H1 (cell line): ENCODE results near the gene SIX6. TPM values are rescaled to one million over a fixed set of nuclear protein-coding genes. Genes with fewer than 3 reads are reported as not detected.

ENCODE experiments used
- ASH2L ChIP-seq: fragments of 200-600, 300-600 bp; sonication (generic); IDR thresholded peaks from one replicate; pipeline ENCODE4 v1.7.1; 2017; ENCODE audit warnings: low read length
- NRF1 ChIP-seq: IDR thresholded peaks from 2 replicates; pipeline ENCODE4 v1.6.1; 2011; ENCODE audit warnings: mild to moderate bottlenecking, low read depth, low read length, improper control_type of control experiment
- POLR2A ChIP-seq, 2 experiments: IDR thresholded peaks; 1 replicate in 1 of 2; 2 replicates in 1 of 2; pipeline ENCODE4 v1.6.1; 2011; ENCODE audit warnings: low read depth in 2 of 2, low read length in 2 of 2, mild to moderate bottlenecking in 2 of 2; ENCODE audit errors: control extremely low read depth in 1 of 2
- RFX5 ChIP-seq: IDR thresholded peaks from 2 replicates; pipeline ENCODE4 v1.6.1; 2011; ENCODE audit warnings: low read depth, low read length, improper control_type of control experiment, borderline replicate concordance
- RNF2 ChIP-seq: fragments of 200-900, 300-1000 bp; sonication (generic); IDR thresholded peaks from 2 replicates; pipeline ENCODE4 v1.7.1; 2016; ENCODE audit warnings: borderline replicate concordance, low read depth, mild to moderate bottlenecking, antibody characterized with exemption, low read length; ENCODE audit not compliant: poor library complexity, severe bottlenecking; ENCODE audit errors: missing control alignments
- polyA plus RNA-seq, 7 experiments: library from polyadenylated mRNA; depleted of rRNA in 3 of 7; stranded (reverse) in 5 of 7; unstranded in 2 of 7; fragments of >200 nt in 5 of 7; fragments of 200-250 nt in 2 of 7; gene quantifications; 1 replicate in 5 of 7; 2 replicates in 1 of 7; 4 replicates in 1 of 7; pipeline versions ENCODE4 v1.2.1 to v1.2.3, GENCODE V29; 2011 to 2013; ENCODE audit warnings: missing spikeins in 2 of 7, mixed read lengths in 2 of 7
- total RNA-seq: library from RNA; stranded (reverse); fragmentation: NEBNext Ultra II Directional; extraction: Animal tissue kit (Norgen Biotek cat#: 25700); gene quantifications from 2 replicates; pipeline ENCODE4 v1.2.1, GENCODE V29; 2021

Gene SIX6
- total and polyA plus RNA-seq, 2 of the 8 experiments (the other 6 are each of a cell fraction or from before 2014, with no cell fraction given): 0.03 TPM; not detected in 1

GRCh38 chr14:60506985-60507829 is 1.7 kb upstream of the SIX6 start (continued):
- TF ChIP-seq ASH2L (peak; percentile 41), NRF1 (no peak), RFX5 (no peak), RNF2 (peak; percentile 94), POLR2A (IDR thresholded peaks at IDR 0.05; ENCODE audit: control extremely low read depth in 1 of 2, low read depth in 2 of 2, low read length in 2 of 2) (no peak)
